ENCODE data around the gene MLST8.
"Not testable (repeated sequence)": the region's sequence is repeated elsewhere in the genome, so short reads cannot be mapped to it uniquely, and the experiment has no call there.

MLST8 gene

GRCh38 chr16:2198283-2198682 is 7.0 kb upstream of the MLST8 start:
- H3K9me3 ChIP-seq (ENCODE audit: severe bottlenecking), result no peaks in the 10 kb centered on the region
- no peaks in the 10 kb centered on the region for H3K27me3 ChIP-seq (ENCODE audit: insufficient read depth, low read depth, severe bottlenecking)
- DNase-seq, result no peak
- no peak overlapping the region for H3K27ac ChIP-seq
- no peak for TF ChIP-seq CTCF (IDR thresholded peaks at IDR 0.05; ENCODE audit: low read depth, low read length)
- H3K36me3 ChIP-seq, result peaks cover 3% of the 10 kb centered on the region
- H3K4me3 ChIP-seq (ENCODE audit: low read depth, low read length), result no peak overlapping the region

- Histone ChIP-seq H3K27ac (no peak overlapping the region), H3K36me3 (peaks cover 3% of the 10 kb centered on the region), H3K4me3 (ENCODE audit: low read depth, low read length) (no peak overlapping the region), H3K27me3 (ENCODE audit: insufficient read depth, low read depth, severe bottlenecking) (no peaks in the 10 kb centered on the region), H3K9me3 (ENCODE audit: severe bottlenecking) (no peaks in the 10 kb centered on the region)
- TF ChIP-seq CTCF (IDR thresholded peaks at IDR 0.05; ENCODE audit: low read depth, low read length), result no peak
- no peak for DNase-seq
Measured at GRCh38 chr16:2199095-2199494, 6.2 kb upstream of the MLST8 start.

DNA sequence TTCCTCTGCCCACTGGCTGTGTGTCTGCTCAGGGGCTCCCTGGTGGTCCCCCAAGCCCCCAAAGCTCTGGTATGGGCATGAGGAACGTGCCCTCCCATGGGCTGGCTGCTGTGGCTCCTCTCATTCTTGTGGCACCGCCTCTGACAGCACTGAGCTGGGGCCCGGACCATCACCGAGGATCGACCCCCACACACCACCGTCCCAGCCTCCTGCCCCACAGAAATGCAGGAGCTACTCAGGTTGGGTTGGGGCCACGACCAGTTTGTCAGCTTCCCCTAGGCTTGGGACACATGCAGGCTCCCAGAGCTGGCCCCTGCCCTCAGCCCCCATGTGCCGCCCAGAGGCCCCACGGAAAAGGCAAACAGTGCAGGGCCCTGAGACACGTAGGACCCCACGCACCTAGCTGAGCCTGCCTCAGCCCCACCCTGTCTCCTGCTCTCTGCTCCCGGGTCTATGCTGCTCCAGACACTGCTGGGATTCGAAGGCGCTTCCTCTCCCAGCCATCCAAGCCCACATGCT is 5.6 kb upstream of the MLST8 start:
- Histone ChIP-seq H3K27ac (no peak overlapping the region), H3K9me3 (ENCODE audit: severe bottlenecking) (no peaks in the 10 kb centered on the region), H3K4me3 (ENCODE audit: low read depth, low read length) (no peak overlapping the region), H3K36me3 (peaks cover 1% of the 10 kb centered on the region), H3K27me3 (ENCODE audit: insufficient read depth, low read depth, severe bottlenecking) (no peaks in the 10 kb centered on the region)
- no peak for DNase-seq
- no peak for TF ChIP-seq CTCF (IDR thresholded peaks at IDR 0.05; ENCODE audit: low read depth, low read length)

GRCh38 chr16:2200313-2200712 is 4.9 kb upstream of the MLST8 start:
- Histone ChIP-seq H3K27ac (no peak overlapping the region), H3K27me3 (ENCODE audit: insufficient read depth, low read depth, severe bottlenecking) (no peaks in the 10 kb centered on the region), H3K4me3 (ENCODE audit: low read depth, low read length) (no peak overlapping the region), H3K9me3 (ENCODE audit: severe bottlenecking) (no peaks in the 10 kb centered on the region), H3K36me3 (no peaks in the 10 kb centered on the region; the same call in 1 of the 2 replicates)
- no peak for DNase-seq
- TF ChIP-seq CTCF (IDR thresholded peaks at IDR 0.05; ENCODE audit: low read depth, low read length), result no peak

DNA sequence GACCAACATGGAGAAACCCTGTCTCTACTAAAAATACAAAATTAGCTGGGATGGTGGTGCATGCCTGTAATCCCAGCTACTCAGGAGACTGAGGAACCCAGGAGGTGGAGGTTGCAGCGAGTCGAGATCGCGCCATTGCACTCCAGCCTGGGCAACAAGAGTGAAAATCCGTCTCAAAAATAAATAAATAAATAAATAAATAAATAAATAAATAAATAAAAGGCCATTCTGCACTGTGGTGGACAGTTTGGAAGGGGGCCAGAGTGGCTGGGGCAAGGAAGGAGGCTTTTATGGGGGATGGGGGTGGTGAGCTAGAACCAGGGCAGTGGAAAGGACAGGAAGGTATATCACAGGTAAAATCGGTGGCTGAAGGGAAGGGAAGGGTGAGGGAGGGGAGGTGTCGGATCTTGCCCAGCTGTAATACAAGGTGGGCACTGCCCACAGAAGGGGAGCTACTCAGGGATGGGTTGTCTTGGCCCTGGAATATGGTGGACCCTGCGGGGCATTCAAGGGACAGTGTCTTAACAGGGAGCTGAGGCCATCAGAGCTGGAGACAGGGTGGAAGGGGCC is 2.0 kb upstream of the MLST8 start:
- H3K36me3 ChIP-seq, result peaks cover 21% of the 10 kb centered on the region
- not testable (repeated sequence) for H3K27ac ChIP-seq; H3K27me3 ChIP-seq (ENCODE audit: insufficient read depth, low read depth, severe bottlenecking); H3K4me3 ChIP-seq (ENCODE audit: low read depth, low read length); DNase-seq; H3K9me3 ChIP-seq (ENCODE audit: severe bottlenecking)

- TF ChIP-seq CTCF (IDR thresholded peaks at IDR 0.05; ENCODE audit: low read depth, low read length), result no peak
- peak overlapping the region; percentile 73 for H3K4me3 ChIP-seq (ENCODE audit: low read depth, low read length)
- H3K9me3 ChIP-seq (ENCODE audit: severe bottlenecking), result no peaks in the 10 kb centered on the region
- DNase-seq, result no peak
- peaks cover 34% of the 10 kb centered on the region for H3K36me3 ChIP-seq
- no peaks in the 10 kb centered on the region for H3K27me3 ChIP-seq (ENCODE audit: insufficient read depth, low read depth, severe bottlenecking)
- peak overlapping the region; percentile 99 for H3K27ac ChIP-seq
Measured at GRCh38 chr16:2204416-2205103, 694 bp upstream of the MLST8 start.

Measured in WERI-Rb-1 (cell line).